Right lobe of liver (tissue), 6 donors: Measurements from ENCODE around the gene SLC36A4. TPM values are rescaled to one million over a fixed set of nuclear protein-coding genes. Genes with fewer than 3 reads are reported as not detected.

Experiments
- ATAC-seq, 4 donors: fragments of 200-7000 bp; cut with Tn5 transposase; one replicate each; pipeline ENCODE4 v1.9.1; 2020; ENCODE audit warnings: mild to moderate bottlenecking in 4 of 4, moderate library complexity in 4 of 4
- DNase-seq, 3 donors: peaks; one replicate each; pipeline ENCODE4 v3.0.0-alpha.2; 2020
- H3K27ac ChIP-seq, 3 donors: fragments of 200-600 bp; one replicate each; pipeline ENCODE4 v1.8.0; 2022
- H3K27me3 ChIP-seq, 2 donors: fragments of 200-600 bp; one replicate each; pipeline ENCODE4 v1.8.0; 2022
- H3K36me3 ChIP-seq, 4 donors: fragments of 200-600 bp; sonication (generic) in 1 of 4; one replicate each; pipeline versions ENCODE4 v1.5.1 to v1.8.0; 2017 to 2022; ENCODE audit warnings: control low read depth in 1 of 4
- H3K4me1 ChIP-seq, 4 donors: fragments of 200-600 bp; sonication (generic) in 1 of 4; one replicate each; pipeline versions ENCODE4 v1.5.1 to v1.8.0; 2017 to 2022; ENCODE audit warnings: control low read depth in 1 of 4
- H3K4me3 ChIP-seq, 3 donors: fragments of 200-600 bp; one replicate each; pipeline ENCODE4 v1.8.0; 2022
- H3K9me3 ChIP-seq, 4 donors: fragments of 200-600 bp; sonication (generic) in 1 of 4; one replicate each; pipeline versions ENCODE4 v1.5.1 to v1.8.0; 2017 to 2022; ENCODE audit warnings: control low read depth in 1 of 4
- CTCF ChIP-seq, 4 donors: fragments of 200-600 bp in 3 of 4; fragments of 450-650 bp in 1 of 4; IDR thresholded peaks; one replicate each; pipeline versions ENCODE4 v1.5.1 to v1.8.0; 2016 to 2022; ENCODE audit warnings: antibody characterized with exemption in 4 of 4, mild to moderate bottlenecking in 2 of 4
- POLR2A ChIP-seq: fragments of 450-650 bp; IDR thresholded peaks from one replicate; pipeline ENCODE4 v1.6.1; 2017; ENCODE audit warnings: antibody characterized with exemption, mild to moderate bottlenecking
- WGBS: methylation state at CpG from one replicate; pipeline ENCODE4 v1.1.6; 2018; ENCODE audit warnings: low coverage, low lambda C conversion rate; ENCODE audit not compliant: insufficient coverage; ENCODE audit errors: missing lambda C conversion rate; 5-methylcytosine and 5-hydroxymethylcytosine counted together
- intact Hi-C, 2 donors: fragments of 100-400 bp; cut with DNase I; formaldehyde crosslinking; loops; one replicate each; pipeline versions ENCODE4 v1.11.2 to v1.14.1; 2022
- total RNA-seq, 6 experiments: library from RNA; depleted of rRNA in 2 of 6; stranded (reverse); fragments of >200 nt in 2 of 6; fragmentation: NEBNext Ultra II Directional in 3 of 6; extraction: Animal tissue kit (Norgen Biotek cat#: 25700) in 3 of 6; gene quantifications; one replicate each; pipeline versions ENCODE4 v1.1.0 to v1.2.4, GENCODE V29; 2016 to 2023
- donor health status: DM: no; HTN: yes; CAD: no.
- donor health status: DM: no; HTN: no; CAD: no.
- donor health status: DM: no; HTN: no; CAD: no.
- donor health status: DM: no; HTN: yes; CAD: no.
- donor health status: DM: no; HTN: yes; CAD: no.

The SLC36A4 gene
- total RNA-seq, 6 experiments from 2014 or later, result 3.2 to 10.7 (median 6.5) TPM

- TF ChIP-seq POLR2A (no peak), CTCF (IDR thresholded peaks at IDR 0.05) (no peak)
- Histone ChIP-seq H3K4me1 (no peaks in the 10 kb centered on the region), H3K9me3 (no peaks in the 10 kb centered on the region), H3K27ac (no peak overlapping the region), H3K36me3 (no peaks in the 10 kb centered on the region), H3K4me3 (no peak overlapping the region), H3K27me3 (no peaks in the 10 kb centered on the region)
- no peak for ATAC-seq
- WGBS, result 49% methylated on average over 4 of the region's 4 CpGs
- intact Hi-C loops, result no loop called here
- no peak for DNase-seq
Measured at GRCh38 chr11:93212094-93212493, 14.3 kb upstream of the SLC36A4 start.

GRCh38 chr11:93209466-93209865 lies 11.7 kb upstream of the SLC36A4 start:
- Histone ChIP-seq H3K27me3 (no peaks in the 10 kb centered on the region), H3K4me3 (no peak overlapping the region), H3K4me1 (no peaks in the 10 kb centered on the region), H3K9me3 (no peaks in the 10 kb centered on the region), H3K36me3 (no peaks in the 10 kb centered on the region), H3K27ac (no peak overlapping the region)
- no peak for ATAC-seq
- intact Hi-C loops, result no loop called here
- DNase-seq, result no peak
- 58% methylated on average over 2 of the region's 2 CpGs for WGBS
- TF ChIP-seq CTCF (IDR thresholded peaks at IDR 0.05) (no peak), POLR2A (no peak)

- ATAC-seq, result no peak
- intact Hi-C loops, result no loop called here
- H3K27ac ChIP-seq, result no peak overlapping the region
- 67% methylated on average over 1 of the region's 1 CpG for WGBS
- H3K4me1 ChIP-seq, result no peaks in the 10 kb centered on the region
- H3K4me3 ChIP-seq, result no peak overlapping the region
- TF ChIP-seq POLR2A, result no peak
- no peak for TF ChIP-seq CTCF (IDR thresholded peaks at IDR 0.05)
- no peak for DNase-seq
- no peaks in the 10 kb centered on the region for H3K27me3 ChIP-seq
- no peaks in the 10 kb centered on the region for H3K36me3 ChIP-seq
- H3K9me3 ChIP-seq, result no peaks in the 10 kb centered on the region
Measured at GRCh38 chr11:93208663-93209270, 11.0 kb upstream of the SLC36A4 start.

GRCh38 chr11:93199616-93200015 lies 1.8 kb upstream of the SLC36A4 start:
- WGBS, result 69% methylated on average over 1 of the region's 1 CpG
- intact Hi-C loops, result no loop called here
- no peak for TF ChIP-seq CTCF (IDR thresholded peaks at IDR 0.05)
- TF ChIP-seq POLR2A, result no peak
- no peaks in the 10 kb centered on the region for H3K4me1 ChIP-seq
- H3K9me3 ChIP-seq, result no peaks in the 10 kb centered on the region
- H3K36me3 ChIP-seq, result no peaks in the 10 kb centered on the region
- no peak overlapping the region for H3K27ac ChIP-seq
- DNase-seq, result no peak
- no peaks in the 10 kb centered on the region for H3K27me3 ChIP-seq
- no peak overlapping the region for H3K4me3 ChIP-seq
- ATAC-seq, result no peak
